ENCODE results near the gene CNTFR.

The CNTFR gene

DNA sequence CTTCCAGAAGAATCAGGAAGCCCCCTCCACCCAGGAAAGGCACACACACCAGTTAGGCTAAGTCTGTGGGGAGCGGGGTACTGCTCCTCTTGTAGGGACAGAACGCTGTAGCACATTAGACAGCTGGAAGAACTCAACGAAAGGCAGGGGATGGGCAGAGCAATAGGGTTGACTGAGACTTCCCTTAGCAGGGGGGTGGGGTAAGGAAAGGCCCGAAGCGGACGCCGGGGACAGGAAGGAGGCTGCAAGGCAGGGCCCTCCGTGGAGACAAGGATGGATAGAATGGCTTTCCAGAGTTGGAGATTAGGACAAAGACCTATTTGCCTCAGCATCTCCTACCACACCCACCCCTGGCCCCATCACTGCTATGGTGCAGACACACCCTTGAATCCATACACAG lies 14.3 kb downstream of the CNTFR start:
- no peaks in the 10 kb centered on the region for H3K4me1 ChIP-seq
- H3K27me3 ChIP-seq (ENCODE audit: control insufficient read depth, insufficient read depth, low read length) = peaks cover 3% of the 10 kb centered on the region

DNA sequence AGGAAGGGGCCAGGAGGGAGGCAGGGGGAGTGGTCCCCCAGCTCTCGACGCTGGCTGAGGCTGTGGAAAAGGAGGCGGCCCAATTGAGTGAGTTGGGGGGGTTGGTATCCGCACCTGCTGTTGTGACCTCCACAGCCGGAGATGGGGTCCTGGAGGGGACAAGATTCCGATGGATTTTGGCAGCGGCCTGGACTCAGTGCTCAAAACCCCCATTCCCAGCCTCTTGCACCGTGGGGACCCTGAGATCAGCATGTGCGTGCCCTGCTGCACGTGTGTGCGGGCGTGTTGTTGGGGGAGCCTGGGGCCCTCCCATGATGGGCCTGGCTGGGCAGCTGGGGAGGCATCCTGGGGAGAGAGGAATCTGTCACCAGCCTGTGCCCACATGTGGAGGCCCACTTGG lies 15.0 kb downstream of the CNTFR start:
- TF ChIP-seq CTCF (IDR thresholded peaks at IDR 0.05) = no peak
- Histone ChIP-seq H3K9ac (no peak overlapping the region), H3K27me3 (ENCODE audit: control insufficient read depth, insufficient read depth, low read length) (peaks cover 3% of the 10 kb centered on the region), H3K4me3 (ENCODE audit: low read depth, low read length) (no peak overlapping the region), H3K9me3 (ENCODE audit: control insufficient read depth, low read length) (no peaks in the 10 kb centered on the region), H2AFZ (no peak overlapping the region), H3K79me2 (no peaks in the 10 kb centered on the region), H3K36me3 (ENCODE audit: control insufficient read depth, insufficient read depth, low read length) (no peaks in the 10 kb centered on the region), H3K27ac (no peak overlapping the region), H3K4me1 (no peaks in the 10 kb centered on the region), H3K4me2 (ENCODE audit: low read length) (no peak overlapping the region)

More for the DNA sequence above, 14.3 kb downstream of the CNTFR start:
- no peak overlapping the region for H3K4me2 ChIP-seq (ENCODE audit: low read length)
- no peak overlapping the region for H2AFZ ChIP-seq
- H3K79me2 ChIP-seq = no peaks in the 10 kb centered on the region
- H3K36me3 ChIP-seq (ENCODE audit: control insufficient read depth, insufficient read depth, low read length) = no peaks in the 10 kb centered on the region
- H3K9me3 ChIP-seq (ENCODE audit: control insufficient read depth, low read length) = no peaks in the 10 kb centered on the region
- no peak overlapping the region for H3K27ac ChIP-seq
- no peak overlapping the region for H3K4me3 ChIP-seq (ENCODE audit: low read depth, low read length)
- TF ChIP-seq CTCF (IDR thresholded peaks at IDR 0.05) = no peak
- H3K9ac ChIP-seq = no peak overlapping the region

GRCh38 chr9:34573599-34574325 lies 15.8 kb downstream of the CNTFR start:
- no peak overlapping the region for H2AFZ ChIP-seq
- H3K27ac ChIP-seq = no peak overlapping the region
- H3K9me3 ChIP-seq (ENCODE audit: control insufficient read depth, low read length) = no peaks in the 10 kb centered on the region
- no peak overlapping the region for H3K4me2 ChIP-seq (ENCODE audit: low read length)
- no peak overlapping the region for H3K9ac ChIP-seq
- no peaks in the 10 kb centered on the region for H3K4me1 ChIP-seq
- no peaks in the 10 kb centered on the region for H3K79me2 ChIP-seq
- no peaks in the 10 kb centered on the region for H3K36me3 ChIP-seq (ENCODE audit: control insufficient read depth, insufficient read depth, low read length)
- no peak for TF ChIP-seq CTCF (IDR thresholded peaks at IDR 0.05)
- H3K4me3 ChIP-seq (ENCODE audit: low read depth, low read length) = no peak overlapping the region
- H3K27me3 ChIP-seq (ENCODE audit: control insufficient read depth, insufficient read depth, low read length) = peaks cover 3% of the 10 kb centered on the region

DNA sequence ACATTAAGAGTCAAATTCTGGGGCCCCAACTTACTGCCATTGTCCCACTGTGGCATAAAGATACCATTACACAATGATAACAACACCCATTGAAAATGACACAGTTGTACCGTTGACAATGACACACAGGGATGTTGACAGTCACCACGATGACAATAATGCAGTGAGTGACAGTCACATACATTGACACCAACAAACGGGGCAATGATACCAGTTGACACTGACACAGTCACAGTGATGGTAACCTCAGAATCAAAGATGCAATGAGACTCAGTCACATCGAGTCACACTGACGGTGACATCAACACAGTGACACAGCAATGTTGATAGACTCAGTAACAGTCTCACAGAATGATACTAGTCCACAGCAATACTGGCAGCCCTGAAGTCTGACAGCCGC lies 16.9 kb downstream of the CNTFR start:
- no peaks in the 10 kb centered on the region for H3K27me3 ChIP-seq (ENCODE audit: control insufficient read depth, insufficient read depth, low read length)
- no peak overlapping the region for H3K4me2 ChIP-seq (ENCODE audit: low read length)
- H3K79me2 ChIP-seq = no peaks in the 10 kb centered on the region
- no peak for TF ChIP-seq CTCF (IDR thresholded peaks at IDR 0.05)
- no peaks in the 10 kb centered on the region for H3K9me3 ChIP-seq (ENCODE audit: control insufficient read depth, low read length)
- H3K27ac ChIP-seq = no peak overlapping the region
- H3K36me3 ChIP-seq (ENCODE audit: control insufficient read depth, insufficient read depth, low read length) = no peaks in the 10 kb centered on the region
- no peak overlapping the region for H3K9ac ChIP-seq
- no peaks in the 10 kb centered on the region for H3K4me1 ChIP-seq
- H3K4me3 ChIP-seq (ENCODE audit: low read depth, low read length) = no peak overlapping the region
- no peak overlapping the region for H2AFZ ChIP-seq

GRCh38 chr9:34572092-34572491 lies 17.4 kb downstream of the CNTFR start:
- H2AFZ ChIP-seq = no peak overlapping the region
- H3K9ac ChIP-seq = no peak overlapping the region
- no peak overlapping the region for H3K27ac ChIP-seq
- no peak for TF ChIP-seq CTCF (IDR thresholded peaks at IDR 0.05)
- no peaks in the 10 kb centered on the region for H3K27me3 ChIP-seq (ENCODE audit: control insufficient read depth, insufficient read depth, low read length)
- no peak overlapping the region for H3K4me3 ChIP-seq (ENCODE audit: low read depth, low read length)
- H3K4me1 ChIP-seq = no peaks in the 10 kb centered on the region
- H3K9me3 ChIP-seq (ENCODE audit: control insufficient read depth, low read length) = no peaks in the 10 kb centered on the region
- no peaks in the 10 kb centered on the region for H3K36me3 ChIP-seq (ENCODE audit: control insufficient read depth, insufficient read depth, low read length)
- no peak overlapping the region for H3K4me2 ChIP-seq (ENCODE audit: low read length)
- no peaks in the 10 kb centered on the region for H3K79me2 ChIP-seq

Measured in parathyroid adenoma (tissue), 2 donors.